ENCODE results near the gene BCKDHB. TPM values are rescaled to one million over a fixed set of nuclear protein-coding genes. Genes with fewer than 3 reads are reported as not detected.

BCKDHB gene
- polyA plus RNA-seq, 4 donors, result 13.0 to 27.0 (median 14.8) TPM

- FAIRE-seq, result no peak
These were observed 210.3 kb downstream of the BCKDHB start for GRCh38 chr6:80316686-80317231.

DNA sequence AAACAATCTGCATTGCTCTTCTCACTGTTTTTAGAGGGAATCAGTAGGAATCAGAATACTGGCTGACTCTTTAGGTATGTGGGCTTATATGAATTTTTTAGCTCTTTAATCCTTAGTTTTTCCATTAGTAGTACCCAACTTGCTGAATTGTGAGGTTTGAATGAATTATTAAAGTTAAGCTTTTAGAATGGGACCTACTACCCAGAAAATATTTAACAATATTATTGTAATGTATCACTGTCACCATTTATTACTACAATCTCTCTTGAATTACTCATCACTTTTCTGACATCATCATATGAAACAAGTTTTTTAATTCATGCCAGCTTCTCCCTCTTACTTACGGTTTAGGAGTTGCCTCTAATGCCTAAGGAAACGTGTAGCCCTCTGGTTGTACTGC lies 212.7 kb downstream of the BCKDHB start:
- no peak for DNase-seq
- Histone ChIP-seq H3K27ac (ENCODE audit: low read depth in 1 of 3, low read length in 2 of 3) (no peak overlapping the region), H3K36me3 (ENCODE audit: control insufficient read depth in 3 of 3, insufficient read depth in 2 of 3, low read depth in 1 of 3, low read length in 3 of 3) (peaks cover 0 to 2% (median 0%) of the 10 kb centered on the region in 3 donors), H3K4me1 (ENCODE audit: control insufficient read depth in 3 of 3, insufficient read depth in 2 of 3, low read depth in 1 of 3, low read length in 2 of 3) (no peaks in the 10 kb centered on the region), H3K27me3 (ENCODE audit: control insufficient read depth in 3 of 3, insufficient read depth in 3 of 3, low read length in 3 of 3) (no peaks in the 10 kb centered on the region), H3K9me3 (ENCODE audit: control insufficient read depth in 2 of 2, insufficient read depth in 1 of 2, low read depth in 1 of 2, low read length in 1 of 2) (peaks cover 0 to 5% of the 10 kb centered on the region in 2 donors), H3K4me3 (ENCODE audit: low read depth in 1 of 3, low read length in 3 of 3) (no peak overlapping the region)
- no peak for FAIRE-seq
- 77 to 82% (median 81%) methylated on average over 2 of the region's 2 CpGs for WGBS, 3 donors

More at GRCh38 chr6:80316686-80317231, 210.3 kb downstream of the BCKDHB start:
- DNase-seq, result no peak
- WGBS, 3 donors, result 73 to 90% (median 86%) methylated on average over 4 of the region's 4 CpGs
- H3K4me1 ChIP-seq (ENCODE audit: control insufficient read depth in 3 of 3, insufficient read depth in 2 of 3, low read depth in 1 of 3, low read length in 2 of 3), result no peaks in the 10 kb centered on the region
- H3K36me3 ChIP-seq (ENCODE audit: control insufficient read depth in 3 of 3, insufficient read depth in 2 of 3, low read depth in 1 of 3, low read length in 3 of 3), result peaks cover 0 to 3% (median 0%) of the 10 kb centered on the region in 3 donors
- H3K27ac ChIP-seq (ENCODE audit: low read depth in 1 of 3, low read length in 2 of 3), result no peak overlapping the region
- peaks cover 0 to 7% of the 10 kb centered on the region in 2 donors for H3K9me3 ChIP-seq (ENCODE audit: control insufficient read depth in 2 of 2, insufficient read depth in 1 of 2, low read depth in 1 of 2, low read length in 1 of 2)
- H3K4me3 ChIP-seq (ENCODE audit: low read depth in 1 of 3, low read length in 3 of 3), result no peak overlapping the region
- H3K27me3 ChIP-seq (ENCODE audit: control insufficient read depth in 3 of 3, insufficient read depth in 3 of 3, low read length in 3 of 3), result no peaks in the 10 kb centered on the region

- Histone ChIP-seq H3K27ac (ENCODE audit: low read depth in 1 of 3, low read length in 2 of 3) (no peak overlapping the region), H3K9me3 (ENCODE audit: control insufficient read depth in 2 of 2, insufficient read depth in 1 of 2, low read depth in 1 of 2, low read length in 1 of 2) (no peaks in the 10 kb centered on the region), H3K4me1 (ENCODE audit: control insufficient read depth in 3 of 3, insufficient read depth in 2 of 3, low read depth in 1 of 3, low read length in 2 of 3) (no peaks in the 10 kb centered on the region), H3K36me3 (ENCODE audit: control insufficient read depth in 3 of 3, insufficient read depth in 2 of 3, low read depth in 1 of 3, low read length in 3 of 3) (no peaks in the 10 kb centered on the region), H3K4me3 (ENCODE audit: low read depth in 1 of 3, low read length in 3 of 3) (no peak overlapping the region), H3K27me3 (ENCODE audit: control insufficient read depth in 3 of 3, insufficient read depth in 3 of 3, low read length in 3 of 3) (no peaks in the 10 kb centered on the region)
- DNase-seq, result no peak
- 90 to 94% (median 90%) methylated on average over 2 of the region's 2 CpGs for WGBS, 3 donors
- no peak for FAIRE-seq
These were observed 214.5 kb downstream of the BCKDHB start for GRCh38 chr6:80321011-80321410.

- no peaks in the 10 kb centered on the region for H3K9me3 ChIP-seq (ENCODE audit: control insufficient read depth in 2 of 2, insufficient read depth in 1 of 2, low read depth in 1 of 2, low read length in 1 of 2)
- peaks cover 0 to 3% (median 0%) of the 10 kb centered on the region in 3 donors for H3K36me3 ChIP-seq (ENCODE audit: control insufficient read depth in 3 of 3, insufficient read depth in 2 of 3, low read depth in 1 of 3, low read length in 3 of 3)
- H3K4me1 ChIP-seq (ENCODE audit: control insufficient read depth in 3 of 3, insufficient read depth in 2 of 3, low read depth in 1 of 3, low read length in 2 of 3), result no peaks in the 10 kb centered on the region
- H3K27ac ChIP-seq (ENCODE audit: low read depth in 1 of 3, low read length in 2 of 3), result no peak overlapping the region
- no peak overlapping the region for H3K4me3 ChIP-seq (ENCODE audit: low read depth in 1 of 3, low read length in 3 of 3)
- 64 to 88% (median 84%) methylated on average over 3 of the region's 3 CpGs for WGBS, 3 donors
- FAIRE-seq, result no peak
- DNase-seq, result no peak
- no peaks in the 10 kb centered on the region for H3K27me3 ChIP-seq (ENCODE audit: control insufficient read depth in 3 of 3, insufficient read depth in 3 of 3, low read length in 3 of 3)
These were observed 219.3 kb downstream of the BCKDHB start for GRCh38 chr6:80325742-80326141.

- WGBS, 3 donors, result 21 to 42% (median 41%) methylated on average over 1 of the region's 1 CpG
These were observed 222.2 kb downstream of the BCKDHB start for GRCh38 chr6:80328652-80329051.

DNA sequence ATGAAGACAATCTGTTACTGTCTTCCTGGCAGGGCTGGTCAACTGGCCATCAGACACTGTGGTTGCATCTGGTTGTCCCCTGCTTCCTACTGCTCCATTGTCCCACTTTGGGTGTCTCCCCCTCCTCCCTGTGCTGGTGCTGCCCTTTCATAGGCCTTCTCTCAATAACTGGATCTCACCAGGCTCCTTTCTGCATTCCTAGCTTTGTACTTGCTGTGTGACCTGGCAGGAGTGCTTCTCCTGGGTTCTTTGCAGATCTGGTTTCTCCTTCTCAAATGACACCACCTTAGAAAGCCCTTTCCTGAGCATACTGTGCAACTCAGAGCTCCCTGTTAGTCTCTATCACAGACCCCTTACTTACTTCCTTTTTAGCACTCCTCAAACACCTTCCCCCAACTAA lies 223.0 kb downstream of the BCKDHB start:
- no peaks in the 10 kb centered on the region for H3K27me3 ChIP-seq (ENCODE audit: control insufficient read depth in 3 of 3, insufficient read depth in 3 of 3, low read length in 3 of 3)
- DNase-seq (no peak), FAIRE-seq (no peak)
- H3K4me1 ChIP-seq (ENCODE audit: control insufficient read depth in 3 of 3, insufficient read depth in 2 of 3, low read depth in 1 of 3, low read length in 2 of 3), result no peaks in the 10 kb centered on the region
- H3K36me3 ChIP-seq (ENCODE audit: control insufficient read depth in 3 of 3, insufficient read depth in 2 of 3, low read depth in 1 of 3, low read length in 3 of 3), result peaks cover 0 to 3% (median 0%) of the 10 kb centered on the region in 3 donors
- no peak overlapping the region for H3K4me3 ChIP-seq (ENCODE audit: low read depth in 1 of 3, low read length in 3 of 3)
- no peak overlapping the region for H3K27ac ChIP-seq (ENCODE audit: low read depth in 1 of 3, low read length in 2 of 3)
- H3K9me3 ChIP-seq (ENCODE audit: control insufficient read depth in 2 of 2, insufficient read depth in 1 of 2, low read depth in 1 of 2, low read length in 1 of 2), result no peaks in the 10 kb centered on the region

More at GRCh38 chr6:80328652-80329051, 222.2 kb downstream of the BCKDHB start:
- Histone ChIP-seq H3K4me1 (ENCODE audit: control insufficient read depth in 3 of 3, insufficient read depth in 2 of 3, low read depth in 1 of 3, low read length in 2 of 3) (no peaks in the 10 kb centered on the region), H3K36me3 (ENCODE audit: control insufficient read depth in 3 of 3, insufficient read depth in 2 of 3, low read depth in 1 of 3, low read length in 3 of 3) (peaks cover 0 to 3% (median 0%) of the 10 kb centered on the region in 3 donors), H3K27ac (ENCODE audit: low read depth in 1 of 3, low read length in 2 of 3) (no peak overlapping the region), H3K4me3 (ENCODE audit: low read depth in 1 of 3, low read length in 3 of 3) (no peak overlapping the region), H3K9me3 (ENCODE audit: control insufficient read depth in 2 of 2, insufficient read depth in 1 of 2, low read depth in 1 of 2, low read length in 1 of 2) (no peaks in the 10 kb centered on the region), H3K27me3 (ENCODE audit: control insufficient read depth in 3 of 3, insufficient read depth in 3 of 3, low read length in 3 of 3) (no peaks in the 10 kb centered on the region)
- FAIRE-seq (no peak), DNase-seq (no peak)

DNA sequence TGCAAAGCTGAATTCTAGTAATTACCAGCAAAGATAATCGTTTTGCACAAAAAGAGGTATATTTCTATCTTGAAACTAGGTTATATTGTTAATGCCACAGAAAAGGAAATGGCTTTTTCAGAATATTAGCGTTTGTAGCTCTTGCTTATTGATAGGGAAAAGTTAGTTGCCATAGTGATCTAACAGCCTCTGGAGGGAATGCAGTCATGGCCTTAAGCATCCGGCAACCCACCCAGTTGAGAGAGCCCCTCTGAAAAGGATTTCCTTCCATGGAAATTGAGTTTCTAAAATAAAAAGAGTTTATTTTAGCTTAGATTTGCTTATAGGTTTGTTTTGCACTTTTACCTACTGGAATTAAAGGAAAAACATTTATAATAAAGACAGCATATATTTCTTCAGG lies 224.5 kb downstream of the BCKDHB start:
- WGBS, 3 donors, result 70 to 77% (median 76%) methylated on average over 3 of the region's 3 CpGs
- Histone ChIP-seq H3K36me3 (ENCODE audit: control insufficient read depth in 3 of 3, insufficient read depth in 2 of 3, low read depth in 1 of 3, low read length in 3 of 3) (peaks cover 0 to 3% (median 0%) of the 10 kb centered on the region in 3 donors), H3K27ac (ENCODE audit: low read depth in 1 of 3, low read length in 2 of 3) (no peak overlapping the region), H3K4me3 (ENCODE audit: low read depth in 1 of 3, low read length in 3 of 3) (no peak overlapping the region), H3K4me1 (ENCODE audit: control insufficient read depth in 3 of 3, insufficient read depth in 2 of 3, low read depth in 1 of 3, low read length in 2 of 3) (no peaks in the 10 kb centered on the region), H3K27me3 (ENCODE audit: control insufficient read depth in 3 of 3, insufficient read depth in 3 of 3, low read length in 3 of 3) (no peaks in the 10 kb centered on the region), H3K9me3 (ENCODE audit: control insufficient read depth in 2 of 2, insufficient read depth in 1 of 2, low read depth in 1 of 2, low read length in 1 of 2) (no peaks in the 10 kb centered on the region)
- no peak for DNase-seq
- no peak for FAIRE-seq

GRCh38 chr6:80331522-80331921 lies 225.1 kb downstream of the BCKDHB start:
- Histone ChIP-seq H3K36me3 (ENCODE audit: control insufficient read depth in 3 of 3, insufficient read depth in 2 of 3, low read depth in 1 of 3, low read length in 3 of 3) (peaks cover 0 to 2% (median 0%) of the 10 kb centered on the region in 3 donors), H3K9me3 (ENCODE audit: control insufficient read depth in 2 of 2, insufficient read depth in 1 of 2, low read depth in 1 of 2, low read length in 1 of 2) (no peaks in the 10 kb centered on the region), H3K4me3 (ENCODE audit: low read depth in 1 of 3, low read length in 3 of 3) (no peak overlapping the region), H3K4me1 (ENCODE audit: control insufficient read depth in 3 of 3, insufficient read depth in 2 of 3, low read depth in 1 of 3, low read length in 2 of 3) (no peaks in the 10 kb centered on the region), H3K27ac (ENCODE audit: low read depth in 1 of 3, low read length in 2 of 3) (no peak overlapping the region), H3K27me3 (ENCODE audit: control insufficient read depth in 3 of 3, insufficient read depth in 3 of 3, low read length in 3 of 3) (no peaks in the 10 kb centered on the region)
- FAIRE-seq (no peak), DNase-seq (no peak)
- 86 to 91% (median 90%) methylated on average over 2 of the region's 2 CpGs for WGBS, 3 donors

GRCh38 chr6:80331974-80332373 lies 225.5 kb downstream of the BCKDHB start:
- WGBS, 3 donors, result 61 to 71% (median 64%) methylated on average over 3 of the region's 3 CpGs
- no peak for FAIRE-seq
- DNase-seq, result no peak
- H3K4me3 ChIP-seq (ENCODE audit: low read depth in 1 of 3, low read length in 3 of 3), result no peak overlapping the region
- no peaks in the 10 kb centered on the region for H3K36me3 ChIP-seq (ENCODE audit: control insufficient read depth in 3 of 3, insufficient read depth in 2 of 3, low read depth in 1 of 3, low read length in 3 of 3)
- H3K27ac ChIP-seq (ENCODE audit: low read depth in 1 of 3, low read length in 2 of 3), result no peak overlapping the region
- no peaks in the 10 kb centered on the region for H3K27me3 ChIP-seq (ENCODE audit: control insufficient read depth in 3 of 3, insufficient read depth in 3 of 3, low read length in 3 of 3)
- no peaks in the 10 kb centered on the region for H3K4me1 ChIP-seq (ENCODE audit: control insufficient read depth in 3 of 3, insufficient read depth in 2 of 3, low read depth in 1 of 3, low read length in 2 of 3)
- H3K9me3 ChIP-seq (ENCODE audit: control insufficient read depth in 2 of 2, insufficient read depth in 1 of 2, low read depth in 1 of 2, low read length in 1 of 2), result no peaks in the 10 kb centered on the region
